Lower lobe of right lung (tissue), 2 donors: ENCODE measurements around the gene TMEM178A. TPM values are rescaled to one million over a fixed set of nuclear protein-coding genes. Genes with fewer than 3 reads are reported as not detected.

Experiments used
- ATAC-seq, 2 donors: fragments of 200-7000 bp; cut with Tn5 transposase; one replicate each; pipeline ENCODE4 v1.9.1; 2020 to 2022; ENCODE audit warnings: mild to moderate bottlenecking in 2 of 2, moderate library complexity in 2 of 2
- DNase-seq: peaks from one replicate; pipeline ENCODE4 v3.0.0-alpha.2; 2020
- H3K27ac ChIP-seq: fragments of 200-600 bp; one replicate; pipeline ENCODE4 v1.8.0; 2022
- H3K27me3 ChIP-seq: fragments of 200-600 bp; one replicate; pipeline ENCODE4 v1.8.0; 2022; ENCODE audit warnings: low read depth
- H3K36me3 ChIP-seq: fragments of 200-600 bp; one replicate; pipeline ENCODE4 v1.8.0; 2022; ENCODE audit warnings: mild to moderate bottlenecking
- H3K4me1 ChIP-seq: fragments of 200-600 bp; one replicate; pipeline ENCODE4 v1.8.0; 2022
- H3K4me3 ChIP-seq: fragments of 200-600 bp; one replicate; pipeline ENCODE4 v1.8.0; 2022; ENCODE audit warnings: mild to moderate bottlenecking
- H3K9me3 ChIP-seq: fragments of 200-600 bp; one replicate; pipeline ENCODE4 v1.8.0; 2022
- intact Hi-C: fragments of 100-400 bp; cut with DNase I; formaldehyde crosslinking; loops from one replicate; pipeline ENCODE4 v1.11.0; 2022
- total RNA-seq: library from RNA; stranded (reverse); fragmentation: NEBNext Ultra II Directional; extraction: Animal tissue kit (Norgen Biotek cat#: 25700); gene quantifications from one replicate; pipeline ENCODE4 v1.2.1, GENCODE V29; 2021
- TF ChIP-seq, protein P1 (sequence below): fragments of 200-600 bp; IDR thresholded peaks from one replicate; pipeline ENCODE4 v1.8.0; 2022; ENCODE audit warnings: antibody characterized with exemption, mild to moderate bottlenecking
- donor health status: DM: no; HTN: yes; CAD: no; lungs with severe emphysema.

TMEM178A gene
- total RNA-seq, 1 donor from 2014 or later: 3.2 TPM

DNA sequence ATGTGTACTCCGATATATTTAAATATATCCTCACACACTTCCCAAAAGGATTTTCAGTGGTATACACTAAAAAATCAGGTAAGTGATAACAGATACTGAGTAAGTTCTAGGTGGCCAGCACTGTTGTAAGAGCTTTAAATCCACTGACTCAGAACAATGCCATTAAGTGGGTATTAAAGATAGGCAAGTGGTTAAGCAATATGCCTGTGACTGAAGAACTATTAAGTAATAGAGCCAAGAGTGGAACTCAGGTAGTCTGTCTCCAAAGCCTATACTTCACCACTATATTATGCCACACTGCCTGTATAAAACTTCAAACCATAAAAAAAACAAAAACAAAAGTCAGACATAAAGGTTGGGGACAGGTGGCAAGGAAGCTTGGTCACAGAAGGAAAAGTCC is 76.2 kb downstream of the TMEM178A start:
- H3K27ac ChIP-seq: no peak overlapping the region
- no peaks in the 10 kb centered on the region for H3K4me1 ChIP-seq
- intact Hi-C loops: no loop called here
- H3K36me3 ChIP-seq: peaks cover 70% of the 10 kb centered on the region
- no peaks in the 10 kb centered on the region for H3K27me3 ChIP-seq
- TF ChIP-seq, protein P1, sequence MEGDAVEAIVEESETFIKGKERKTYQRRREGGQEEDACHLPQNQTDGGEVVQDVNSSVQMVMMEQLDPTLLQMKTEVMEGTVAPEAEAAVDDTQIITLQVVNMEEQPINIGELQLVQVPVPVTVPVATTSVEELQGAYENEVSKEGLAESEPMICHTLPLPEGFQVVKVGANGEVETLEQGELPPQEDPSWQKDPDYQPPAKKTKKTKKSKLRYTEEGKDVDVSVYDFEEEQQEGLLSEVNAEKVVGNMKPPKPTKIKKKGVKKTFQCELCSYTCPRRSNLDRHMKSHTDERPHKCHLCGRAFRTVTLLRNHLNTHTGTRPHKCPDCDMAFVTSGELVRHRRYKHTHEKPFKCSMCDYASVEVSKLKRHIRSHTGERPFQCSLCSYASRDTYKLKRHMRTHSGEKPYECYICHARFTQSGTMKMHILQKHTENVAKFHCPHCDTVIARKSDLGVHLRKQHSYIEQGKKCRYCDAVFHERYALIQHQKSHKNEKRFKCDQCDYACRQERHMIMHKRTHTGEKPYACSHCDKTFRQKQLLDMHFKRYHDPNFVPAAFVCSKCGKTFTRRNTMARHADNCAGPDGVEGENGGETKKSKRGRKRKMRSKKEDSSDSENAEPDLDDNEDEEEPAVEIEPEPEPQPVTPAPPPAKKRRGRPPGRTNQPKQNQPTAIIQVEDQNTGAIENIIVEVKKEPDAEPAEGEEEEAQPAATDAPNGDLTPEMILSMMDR: no peak
- DNase-seq (no peak), ATAC-seq (peak in 1 of 2 donors; percentile 75)
- H3K4me3 ChIP-seq: no peak overlapping the region
- no peaks in the 10 kb centered on the region for H3K9me3 ChIP-seq

DNA sequence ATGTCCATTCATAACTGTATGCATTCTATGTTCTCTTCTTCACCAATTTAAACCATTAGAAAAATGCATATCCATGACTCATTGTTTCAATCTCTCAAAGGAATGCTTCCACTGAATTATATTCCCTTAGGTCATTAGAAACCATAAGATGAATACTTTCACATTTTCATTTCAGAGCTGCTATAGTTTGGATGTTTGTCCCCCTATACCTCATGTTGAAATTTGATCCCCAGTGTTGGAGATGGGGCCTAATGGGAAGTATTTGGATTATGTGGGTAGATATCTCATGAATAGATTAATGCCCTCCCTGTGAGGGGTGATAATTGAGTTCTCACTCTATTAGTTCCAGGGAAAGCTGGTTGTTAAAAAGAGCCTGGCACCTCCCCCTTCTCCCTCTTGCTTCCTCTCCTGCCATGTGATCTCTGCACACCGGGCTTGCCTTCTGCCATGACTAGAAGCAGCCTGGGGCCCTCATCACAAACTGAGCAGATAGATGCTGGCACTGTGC is 77.6 kb downstream of the TMEM178A start:
- no peak overlapping the region for H3K27ac ChIP-seq
- ATAC-seq (no peak), DNase-seq (no peak)
- H3K4me3 ChIP-seq: no peak overlapping the region
- intact Hi-C loops: no loop called here
- TF ChIP-seq, protein P1: no peak
- H3K9me3 ChIP-seq: no peaks in the 10 kb centered on the region
- H3K27me3 ChIP-seq: no peaks in the 10 kb centered on the region
- peaks cover 69% of the 10 kb centered on the region for H3K36me3 ChIP-seq
- H3K4me1 ChIP-seq: no peaks in the 10 kb centered on the region

DNA sequence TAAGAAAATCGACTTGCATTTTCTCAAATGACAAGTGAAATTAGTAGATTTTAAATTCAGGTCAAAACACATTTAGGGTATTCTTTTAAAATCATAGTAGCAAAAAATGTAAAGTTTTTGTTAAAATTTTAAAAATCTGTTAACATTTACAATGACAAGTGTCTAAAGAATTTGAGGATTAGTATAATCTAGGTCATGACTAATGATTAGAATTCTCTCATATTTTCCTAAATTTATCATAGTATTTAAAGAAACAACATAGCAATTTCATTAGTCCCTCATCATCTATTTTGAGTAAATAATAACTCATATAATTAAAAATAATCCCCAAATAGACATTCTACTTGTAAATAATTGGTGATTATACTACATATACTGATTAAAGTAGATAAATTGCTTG is 89.7 kb downstream of the TMEM178A start:
- DNase-seq: no peak
- no peaks in the 10 kb centered on the region for H3K4me1 ChIP-seq
- peaks cover 98% of the 10 kb centered on the region for H3K36me3 ChIP-seq
- H3K4me3 ChIP-seq: no peak overlapping the region
- H3K9me3 ChIP-seq: no peaks in the 10 kb centered on the region
- no peaks in the 10 kb centered on the region for H3K27me3 ChIP-seq
- no peak overlapping the region for H3K27ac ChIP-seq
- ATAC-seq: no peak
- intact Hi-C loops: no loop called here
- TF ChIP-seq, protein P1: no peak

DNA sequence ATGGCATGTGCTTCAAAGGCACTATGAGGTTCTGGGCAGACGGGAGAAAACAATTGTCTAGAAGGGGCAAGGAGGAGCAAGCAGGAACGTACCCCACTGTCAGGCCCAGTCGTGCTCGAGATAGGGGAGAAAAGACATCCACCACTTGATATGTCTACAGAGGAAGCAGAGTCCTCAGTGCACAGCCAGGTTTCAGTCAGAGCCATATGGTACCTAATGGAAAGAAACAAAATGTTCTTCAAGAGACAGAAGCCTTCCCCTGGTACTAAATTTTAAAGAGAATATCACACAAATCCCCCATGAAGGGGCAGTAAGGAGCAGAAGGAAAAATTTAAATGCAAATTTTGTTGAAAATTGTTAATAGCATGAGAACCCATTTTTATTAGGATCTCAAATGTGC is 91.4 kb downstream of the TMEM178A start:
- no peaks in the 10 kb centered on the region for H3K9me3 ChIP-seq
- no peak overlapping the region for H3K27ac ChIP-seq
- no peaks in the 10 kb centered on the region for H3K27me3 ChIP-seq
- no peak overlapping the region for H3K4me3 ChIP-seq
- ATAC-seq (no peak), DNase-seq (no peak)
- no peaks in the 10 kb centered on the region for H3K4me1 ChIP-seq
- intact Hi-C loops: no loop called here
- peaks cover 99% of the 10 kb centered on the region for H3K36me3 ChIP-seq
- TF ChIP-seq, protein P1: no peak

DNA sequence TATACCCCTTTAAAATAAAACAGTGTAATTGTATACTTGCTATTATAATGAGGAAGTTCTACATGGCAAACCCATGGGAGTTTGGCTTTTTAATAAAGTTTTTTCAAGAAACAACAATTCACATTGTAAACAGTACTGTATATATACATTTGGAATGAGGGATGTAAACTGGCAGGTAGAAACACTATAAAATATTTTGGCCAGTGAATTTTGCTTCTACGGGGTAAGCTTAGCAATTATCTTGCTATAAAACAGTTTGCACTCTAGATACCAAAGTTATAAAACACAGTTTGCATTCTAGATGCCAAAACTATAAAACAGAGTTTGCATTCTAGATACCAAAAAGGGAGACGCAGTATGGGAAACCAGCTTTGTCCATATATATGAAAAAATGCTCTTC is 96.7 kb downstream of the TMEM178A start:
- Histone ChIP-seq H3K4me1 (no peaks in the 10 kb centered on the region), H3K9me3 (no peaks in the 10 kb centered on the region), H3K36me3 (peaks cover 83% of the 10 kb centered on the region), H3K27me3 (no peaks in the 10 kb centered on the region), H3K4me3 (no peak overlapping the region), H3K27ac (no peak overlapping the region)
- DNase-seq (no peak), ATAC-seq (no peak)
- intact Hi-C loops: no loop called here
- TF ChIP-seq, protein P1: no peak

Other genes starting within 250 kb of the TMEM178A start
- gene MAP4K3, start 228.6 kb upstream of the TMEM178A start, total RNA-seq: 42.9 TPM
- gene THUMPD2, start 113.3 kb downstream of the TMEM178A start, total RNA-seq: 10.0 TPM